ENCODE data around the gene FER.
"Not testable (repeated sequence)": the region's sequence is repeated elsewhere in the genome, so short reads cannot be mapped to it uniquely, and the experiment has no call there.

FER gene

GRCh38 chr5:108747774-108748400, at the start of gene FER:
FER (plus strand) TSS chr5:108747897; CDS start chr5:108798183, 50,286 bp downstream.
- Histone ChIP-seq H3K4me1 (ENCODE audit: insufficient read depth, low read length) (peaks cover 30% of the 10 kb centered on the region), H3K4me3 (ENCODE audit: low read length) (peak within 1 kb of the TSS; percentile 77), H2AFZ (ENCODE audit: low read depth, low read length) (peak within 1 kb of the TSS; percentile 70), H3K9me3 (ENCODE audit: low read length) (no peaks in the 10 kb centered on the region), H3K27me3 (ENCODE audit: insufficient read depth, low read length) (no peaks in the 10 kb centered on the region), H3K36me3 (ENCODE audit: insufficient read depth, low read length) (no peaks in the 10 kb centered on the region)

DNA sequence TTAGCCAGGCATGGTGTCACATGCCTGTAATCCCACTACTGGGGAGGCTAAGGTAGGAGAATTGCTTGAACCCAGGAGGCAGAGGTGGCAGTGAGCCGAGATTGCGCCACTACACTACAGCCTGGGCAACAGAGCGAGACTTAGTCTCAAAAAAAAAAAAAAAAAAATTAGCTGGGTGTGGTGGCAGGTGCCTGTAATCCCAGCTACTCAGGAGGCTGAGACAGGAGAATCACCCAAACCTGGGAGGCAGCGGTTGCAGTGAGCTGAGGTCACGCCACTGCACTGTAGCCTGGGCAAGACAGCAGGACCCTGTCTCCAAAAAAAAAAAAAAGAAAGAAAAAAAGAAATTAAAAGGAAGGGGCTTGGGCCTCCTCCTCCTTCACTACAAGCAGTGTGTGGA, 47.3 kb upstream of the FER start:
- H3K9me3 ChIP-seq (ENCODE audit: low read length); H3K27me3 ChIP-seq (ENCODE audit: insufficient read depth, low read length); H2AFZ ChIP-seq (ENCODE audit: low read depth, low read length); H3K36me3 ChIP-seq (ENCODE audit: insufficient read depth, low read length); H3K4me1 ChIP-seq (ENCODE audit: insufficient read depth, low read length); H3K4me3 ChIP-seq (ENCODE audit: low read length): not testable (repeated sequence)

DNA sequence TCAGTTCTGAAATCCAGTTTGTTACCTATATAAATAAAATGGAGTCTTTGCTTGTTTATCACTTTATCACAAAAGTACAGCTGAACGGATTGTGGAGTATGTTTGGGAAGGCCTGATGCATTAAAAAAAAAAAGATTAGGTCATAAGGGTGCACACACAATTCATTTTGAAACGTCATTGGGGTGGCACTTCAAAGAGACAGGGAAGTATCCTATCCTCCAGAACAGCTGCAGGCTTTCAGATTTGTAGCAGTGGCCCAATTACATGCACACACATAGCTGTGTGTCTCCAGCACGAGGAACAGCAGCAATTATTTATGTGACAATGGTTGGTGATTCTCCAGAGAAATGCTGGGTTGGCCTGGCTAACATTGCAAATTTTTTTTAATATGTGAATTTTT, 46.8 kb upstream of the FER start:
- Histone ChIP-seq H2AFZ (ENCODE audit: low read depth, low read length) (peak overlapping the region; percentile 46), H3K9me3 (ENCODE audit: low read length) (no peaks in the 10 kb centered on the region), H3K4me3 (ENCODE audit: low read length) (no peak overlapping the region), H3K27me3 (ENCODE audit: insufficient read depth, low read length) (no peaks in the 10 kb centered on the region), H3K36me3 (ENCODE audit: insufficient read depth, low read length) (no peaks in the 10 kb centered on the region), H3K4me1 (ENCODE audit: insufficient read depth, low read length) (peaks cover 2% of the 10 kb centered on the region)

DNA sequence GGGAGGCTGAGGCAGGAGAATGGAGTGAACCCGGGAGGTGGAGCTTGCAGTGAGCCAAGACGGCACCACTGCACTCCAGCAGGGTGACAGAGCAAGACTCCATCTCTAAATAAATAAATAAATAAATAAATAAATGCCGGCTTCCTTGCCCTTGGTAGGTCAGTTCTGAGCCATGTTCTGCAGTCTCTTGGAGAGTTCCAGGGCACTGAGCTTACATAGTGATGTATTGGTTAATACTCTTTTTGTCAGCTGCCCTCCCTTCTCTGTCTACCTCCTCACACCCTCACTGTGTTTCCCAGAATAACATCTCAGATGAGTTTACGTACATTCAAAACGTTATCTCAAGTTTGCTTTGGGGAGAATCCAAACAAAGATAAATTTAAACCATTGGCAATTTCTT, 45.2 kb upstream of the FER start:
- no peaks in the 10 kb centered on the region for H3K9me3 ChIP-seq (ENCODE audit: low read length)
- H2AFZ ChIP-seq (ENCODE audit: low read depth, low read length): no peak overlapping the region
- H3K36me3 ChIP-seq (ENCODE audit: insufficient read depth, low read length): no peaks in the 10 kb centered on the region
- H3K27me3 ChIP-seq (ENCODE audit: insufficient read depth, low read length): no peaks in the 10 kb centered on the region
- peaks cover 2% of the 10 kb centered on the region for H3K4me1 ChIP-seq (ENCODE audit: insufficient read depth, low read length)
- H3K4me3 ChIP-seq (ENCODE audit: low read length): no peak overlapping the region

DNA sequence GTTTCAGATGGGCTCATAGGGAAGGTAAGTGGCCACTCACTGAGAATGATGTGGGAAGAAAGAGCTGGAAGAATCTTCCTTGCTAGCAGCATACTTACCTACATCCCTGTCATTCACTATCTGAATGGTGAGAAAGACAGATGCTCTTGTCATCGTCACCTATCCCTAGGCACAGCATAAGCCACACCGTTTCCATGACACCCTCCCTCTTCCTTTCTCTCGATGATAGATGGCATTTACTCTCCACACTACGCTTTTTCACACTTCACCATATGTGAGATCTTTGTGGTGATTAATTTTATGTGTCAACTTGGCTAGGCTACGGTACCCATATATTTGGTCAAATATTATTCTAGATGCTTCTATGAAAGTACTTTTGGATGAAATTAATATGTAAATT, 44.4 kb upstream of the FER start:
- Histone ChIP-seq H3K9me3 (ENCODE audit: low read length) (no peaks in the 10 kb centered on the region), H3K4me3 (ENCODE audit: low read length) (no peak overlapping the region), H3K27me3 (ENCODE audit: insufficient read depth, low read length) (no peaks in the 10 kb centered on the region), H3K36me3 (ENCODE audit: insufficient read depth, low read length) (no peaks in the 10 kb centered on the region), H3K4me1 (ENCODE audit: insufficient read depth, low read length) (peaks cover 2% of the 10 kb centered on the region), H2AFZ (ENCODE audit: low read depth, low read length) (no peak overlapping the region)

DNA sequence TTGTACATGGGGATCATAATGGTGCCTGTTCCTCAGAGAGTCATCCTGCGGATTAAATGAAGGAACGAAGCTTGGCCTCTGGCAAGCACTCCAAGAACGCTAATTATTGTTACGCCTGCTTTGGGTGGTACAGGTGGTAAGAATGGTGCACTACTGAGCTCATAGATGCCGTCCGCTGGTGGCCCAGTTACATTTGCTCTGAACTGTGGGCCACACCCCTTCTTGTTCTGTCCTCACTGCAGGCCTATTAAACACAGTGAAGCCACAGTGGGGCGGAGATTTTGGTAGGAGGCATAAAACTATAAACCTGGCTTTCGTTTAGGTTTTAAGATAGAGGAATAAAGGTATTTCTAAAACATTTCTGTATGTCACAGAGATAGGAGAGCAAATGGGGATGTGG, 40.6 kb upstream of the FER start:
- Histone ChIP-seq H3K4me1 (ENCODE audit: insufficient read depth, low read length) (peaks cover 6% of the 10 kb centered on the region), H3K4me3 (ENCODE audit: low read length) (no peak overlapping the region), H3K27me3 (ENCODE audit: insufficient read depth, low read length) (no peaks in the 10 kb centered on the region), H3K36me3 (ENCODE audit: insufficient read depth, low read length) (no peaks in the 10 kb centered on the region), H2AFZ (ENCODE audit: low read depth, low read length) (no peak overlapping the region), H3K9me3 (ENCODE audit: low read length) (no peaks in the 10 kb centered on the region)

DNA sequence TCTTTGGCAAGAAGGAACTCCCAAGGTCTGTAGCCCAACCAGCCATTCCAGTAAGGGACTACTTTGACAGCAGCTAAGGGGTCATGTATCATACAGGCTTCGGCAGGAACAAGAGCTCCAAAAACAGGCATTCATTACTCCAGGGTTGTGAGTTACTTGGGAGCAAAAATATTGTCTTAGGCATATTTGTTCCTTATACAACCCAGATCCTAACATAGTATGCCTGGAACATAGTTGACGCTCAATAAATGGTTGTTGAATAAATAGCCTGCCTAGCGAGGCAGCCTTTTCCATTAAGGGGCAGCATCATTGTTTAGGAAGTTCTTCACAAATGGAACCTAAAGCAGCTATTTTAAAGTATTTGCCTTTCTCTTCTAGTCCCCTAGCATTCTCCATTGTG, 35.8 kb upstream of the FER start:
- H3K4me3 ChIP-seq (ENCODE audit: low read length): no peak overlapping the region
- H2AFZ ChIP-seq (ENCODE audit: low read depth, low read length): no peak overlapping the region
- H3K36me3 ChIP-seq (ENCODE audit: insufficient read depth, low read length): no peaks in the 10 kb centered on the region
- H3K4me1 ChIP-seq (ENCODE audit: insufficient read depth, low read length): peaks cover 6% of the 10 kb centered on the region
- H3K9me3 ChIP-seq (ENCODE audit: low read length): no peaks in the 10 kb centered on the region
- H3K27me3 ChIP-seq (ENCODE audit: insufficient read depth, low read length): no peaks in the 10 kb centered on the region

DNA sequence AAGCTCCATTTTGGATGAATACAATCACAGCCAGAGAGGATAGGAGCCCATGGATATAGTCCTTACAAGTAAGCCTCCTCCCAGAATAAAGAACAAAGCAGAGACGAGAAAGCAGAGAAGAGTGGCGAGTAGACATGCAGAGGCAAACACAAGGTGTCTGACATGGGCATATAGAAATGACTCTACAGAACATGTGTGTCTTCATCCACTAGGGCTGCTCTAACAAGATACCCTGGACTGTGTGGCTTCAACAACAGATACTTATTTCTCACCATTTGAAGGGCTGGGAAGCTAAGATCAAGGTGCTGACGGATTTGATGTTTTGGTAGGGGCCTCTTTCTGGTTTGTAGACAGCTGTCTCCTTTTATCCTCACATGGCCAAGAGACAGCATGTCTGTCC, 32.3 kb upstream of the FER start:
- no peak overlapping the region for H3K4me3 ChIP-seq (ENCODE audit: low read length)
- no peaks in the 10 kb centered on the region for H3K9me3 ChIP-seq (ENCODE audit: low read length)
- no peaks in the 10 kb centered on the region for H3K4me1 ChIP-seq (ENCODE audit: insufficient read depth, low read length)
- no peak overlapping the region for H2AFZ ChIP-seq (ENCODE audit: low read depth, low read length)
- no peaks in the 10 kb centered on the region for H3K36me3 ChIP-seq (ENCODE audit: insufficient read depth, low read length)
- no peaks in the 10 kb centered on the region for H3K27me3 ChIP-seq (ENCODE audit: insufficient read depth, low read length)

DNA sequence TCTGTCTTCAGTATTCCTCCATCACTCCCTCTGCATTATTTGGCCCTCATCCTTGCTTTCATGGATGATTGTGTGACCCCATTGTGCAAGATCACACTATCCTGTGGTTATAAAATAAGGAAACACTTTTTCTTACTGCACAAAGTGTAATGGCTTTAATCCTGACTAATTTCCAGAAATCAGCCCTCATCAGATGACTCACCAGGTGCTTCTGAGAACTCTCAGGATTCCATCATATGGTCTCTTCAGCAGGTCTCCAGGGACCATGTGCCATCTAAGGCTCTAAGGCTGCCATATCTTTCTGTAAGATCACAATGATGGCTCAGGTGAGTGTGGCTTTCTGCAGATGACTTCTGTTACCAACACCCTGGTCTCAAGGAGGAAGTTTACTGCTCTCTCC, 27.3 kb upstream of the FER start:
- Histone ChIP-seq H3K36me3 (ENCODE audit: insufficient read depth, low read length) (no peaks in the 10 kb centered on the region), H3K27me3 (ENCODE audit: insufficient read depth, low read length) (no peaks in the 10 kb centered on the region), H3K4me1 (ENCODE audit: insufficient read depth, low read length) (no peaks in the 10 kb centered on the region), H3K9me3 (ENCODE audit: low read length) (no peaks in the 10 kb centered on the region), H3K4me3 (ENCODE audit: low read length) (no peak overlapping the region), H2AFZ (ENCODE audit: low read depth, low read length) (no peak overlapping the region)

- H3K4me1 ChIP-seq (ENCODE audit: insufficient read depth, low read length): no peaks in the 10 kb centered on the region
- H3K4me3 ChIP-seq (ENCODE audit: low read length): no peak overlapping the region
- H3K9me3 ChIP-seq (ENCODE audit: low read length): no peaks in the 10 kb centered on the region
- no peak overlapping the region for H2AFZ ChIP-seq (ENCODE audit: low read depth, low read length)
- no peaks in the 10 kb centered on the region for H3K36me3 ChIP-seq (ENCODE audit: insufficient read depth, low read length)
- H3K27me3 ChIP-seq (ENCODE audit: insufficient read depth, low read length): no peaks in the 10 kb centered on the region
These were observed 21.1 kb upstream of the FER start for GRCh38 chr5:108726446-108727235.

- H3K9me3 ChIP-seq (ENCODE audit: low read length): no peaks in the 10 kb centered on the region
- H3K4me3 ChIP-seq (ENCODE audit: low read length): no peak overlapping the region
- H3K4me1 ChIP-seq (ENCODE audit: insufficient read depth, low read length): no peaks in the 10 kb centered on the region
- H3K27me3 ChIP-seq (ENCODE audit: insufficient read depth, low read length): no peaks in the 10 kb centered on the region
- H2AFZ ChIP-seq (ENCODE audit: low read depth, low read length): no peak overlapping the region
- H3K36me3 ChIP-seq (ENCODE audit: insufficient read depth, low read length): no peaks in the 10 kb centered on the region
These were observed 20.5 kb upstream of the FER start for GRCh38 chr5:108727236-108727650.

DNA sequence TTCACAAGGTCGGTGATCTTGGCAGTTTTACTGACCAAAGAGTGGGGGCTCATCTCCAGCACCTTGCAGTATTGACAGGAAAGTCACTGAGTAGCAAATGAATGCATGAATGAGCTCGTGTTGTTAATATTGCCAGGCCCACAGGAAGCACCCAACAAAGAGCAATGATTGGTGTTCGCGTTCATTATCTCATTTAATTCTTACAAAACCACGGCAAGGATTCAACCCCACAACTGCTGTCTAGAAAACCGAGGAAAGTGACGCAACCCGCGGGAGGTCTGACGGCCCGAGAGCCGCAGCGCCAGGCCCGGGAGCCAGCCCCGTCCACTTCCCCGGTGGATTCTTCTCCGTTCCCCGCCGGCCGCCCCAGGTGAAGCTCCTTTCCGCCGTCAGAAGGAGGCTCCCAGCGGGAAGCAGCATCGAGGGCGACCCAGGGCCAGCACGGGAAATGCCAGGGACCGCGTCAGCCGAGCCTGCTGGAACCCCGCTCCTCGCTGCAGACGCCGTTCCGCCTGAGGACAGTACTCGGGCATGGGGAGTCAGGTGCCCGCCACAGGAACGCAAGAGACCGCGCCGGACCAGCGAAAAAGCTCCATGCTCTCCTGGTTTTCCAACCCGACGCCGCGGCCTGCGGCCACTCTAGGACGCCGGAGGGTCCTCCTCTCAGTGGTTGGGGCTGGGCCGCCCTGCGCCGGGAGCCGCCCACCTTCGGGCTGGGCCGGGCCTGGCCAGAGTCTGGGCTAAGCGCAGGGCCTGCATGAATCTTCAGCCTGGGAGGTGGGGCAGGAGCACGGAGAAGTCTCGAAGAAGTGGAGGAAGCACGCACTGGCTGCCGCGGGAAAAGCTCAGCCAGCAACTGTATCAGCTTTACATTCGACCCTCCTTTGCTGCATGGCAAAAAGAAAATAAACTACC, 19.8 kb upstream of the FER start:
- peak overlapping the region; percentile 33 for H3K4me3 ChIP-seq (ENCODE audit: low read length)
- H2AFZ ChIP-seq (ENCODE audit: low read depth, low read length): peak overlapping the region; percentile 18
- H3K36me3 ChIP-seq (ENCODE audit: insufficient read depth, low read length): no peaks in the 10 kb centered on the region
- no peaks in the 10 kb centered on the region for H3K9me3 ChIP-seq (ENCODE audit: low read length)
- H3K27me3 ChIP-seq (ENCODE audit: insufficient read depth, low read length): no peaks in the 10 kb centered on the region
- no peaks in the 10 kb centered on the region for H3K4me1 ChIP-seq (ENCODE audit: insufficient read depth, low read length)
